GM18861 (cell line): ENCODE measurements around the gene ASGR1.
A peak's percentile ranks its signal among the peaks of the same experiment; 100 is the strongest.

Experiments
- ATAC-seq: cut with Tn5 transposase; IDR thresholded peaks from one replicate; pipeline ENCODE4 v1.9.1; 2021; ENCODE audit not compliant: unreplicated experiment

Gene ASGR1

GRCh38 chr17:7179317-7180254, at the start of gene ASGR1:
TSS of gene ASGR1 (minus strand) at chr17:7179370. CDS start at chr17:7178563, 807 bp downstream.
- ATAC-seq: no peak

- no peak for ATAC-seq
Measured at GRCh38 chr17:7228920-7229319, 49.8 kb upstream of the ASGR1 start.

DNA sequence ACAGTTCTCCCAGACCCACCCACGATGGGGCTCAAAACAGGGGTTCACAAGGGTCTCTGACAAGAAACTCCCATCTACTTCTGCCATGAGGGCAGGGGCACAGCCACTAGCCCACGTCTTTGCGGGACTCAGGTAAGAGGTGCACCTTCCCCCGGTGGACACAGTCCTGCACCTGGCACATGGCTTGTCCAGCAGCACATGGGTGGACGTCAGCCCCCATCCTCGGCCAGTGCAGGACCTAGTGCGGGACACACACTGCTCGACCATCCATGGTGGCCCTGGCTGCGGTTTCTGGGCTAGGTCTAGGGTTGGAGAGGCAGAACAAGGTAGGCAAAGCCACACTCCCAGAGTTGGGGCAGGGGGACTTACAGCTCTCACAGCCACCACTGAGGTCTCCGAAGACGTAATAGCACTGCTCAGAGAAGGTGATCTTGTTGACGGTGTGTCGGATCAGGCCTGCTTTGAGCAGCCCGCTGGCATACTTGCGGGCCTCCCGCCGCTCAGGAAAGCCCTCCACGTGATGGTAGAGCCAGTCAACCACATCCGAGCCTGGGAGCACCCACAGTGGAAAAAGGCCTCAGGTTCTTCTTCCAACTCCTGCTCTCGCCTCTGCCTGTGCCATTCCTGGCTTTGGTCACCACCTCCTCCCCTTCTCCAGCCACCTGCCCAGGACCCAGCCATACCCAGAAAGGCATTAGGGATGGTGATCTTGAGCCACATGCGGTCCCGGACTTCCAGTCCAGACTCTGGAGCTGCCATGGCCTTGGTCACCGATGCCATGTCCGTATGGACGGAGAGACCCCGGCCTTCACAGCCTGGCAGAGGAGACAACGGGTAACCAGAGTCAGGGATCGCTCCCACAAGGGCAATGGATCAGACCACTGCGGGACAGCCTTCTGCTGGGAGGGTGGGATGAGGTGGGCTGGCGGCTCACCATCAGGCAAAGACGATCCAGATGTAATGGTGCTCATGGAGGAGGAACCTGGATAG, 47.8 kb upstream of the ASGR1 start:
- ATAC-seq: no peak

- no peak for ATAC-seq
Measured at GRCh38 chr17:7225711-7226331, 46.7 kb upstream of the ASGR1 start.

- ATAC-seq: no peak
Measured at GRCh38 chr17:7224661-7225111, 45.5 kb upstream of the ASGR1 start.

DNA sequence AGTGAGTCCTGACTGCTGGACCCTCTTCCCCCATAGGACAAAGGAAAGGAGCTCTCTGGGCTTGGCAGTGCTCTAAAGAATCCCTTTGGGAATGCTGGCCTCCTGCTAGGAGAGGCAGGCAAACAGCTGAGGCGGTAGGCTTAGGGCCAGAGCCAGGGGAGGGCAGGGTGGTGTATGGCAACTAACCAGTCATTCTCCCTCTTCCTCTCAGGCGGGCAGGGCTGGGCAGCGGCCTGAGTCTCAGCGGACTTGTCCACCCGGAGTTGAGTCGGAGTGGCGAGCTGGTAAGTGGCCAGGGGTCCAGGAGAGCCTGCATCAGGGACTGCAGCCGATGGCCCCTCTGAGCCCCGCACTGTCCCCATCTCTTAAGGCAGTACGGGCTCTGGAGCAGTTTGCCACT, 44.9 kb upstream of the ASGR1 start:
- ATAC-seq: no peak

DNA sequence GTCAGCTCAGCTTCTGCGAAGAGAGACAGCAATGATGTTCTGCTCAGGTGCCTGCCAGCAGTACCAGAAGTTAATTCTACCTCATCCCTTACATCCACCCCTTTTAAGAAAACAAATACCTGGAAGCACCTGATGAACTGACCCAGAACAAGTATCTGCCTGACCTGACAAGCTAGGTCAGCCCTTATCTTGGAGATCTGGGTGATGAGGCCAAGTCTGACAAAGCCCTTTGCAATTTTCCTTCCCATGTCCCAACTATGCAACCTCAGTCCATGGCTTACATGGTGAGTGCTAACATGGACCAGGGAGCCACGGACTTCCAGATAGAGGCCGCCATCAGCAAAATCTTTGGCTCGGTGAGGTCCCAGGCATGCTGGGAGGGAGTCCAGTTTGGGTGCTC, 44.2 kb upstream of the ASGR1 start:
- no peak for ATAC-seq

DNA sequence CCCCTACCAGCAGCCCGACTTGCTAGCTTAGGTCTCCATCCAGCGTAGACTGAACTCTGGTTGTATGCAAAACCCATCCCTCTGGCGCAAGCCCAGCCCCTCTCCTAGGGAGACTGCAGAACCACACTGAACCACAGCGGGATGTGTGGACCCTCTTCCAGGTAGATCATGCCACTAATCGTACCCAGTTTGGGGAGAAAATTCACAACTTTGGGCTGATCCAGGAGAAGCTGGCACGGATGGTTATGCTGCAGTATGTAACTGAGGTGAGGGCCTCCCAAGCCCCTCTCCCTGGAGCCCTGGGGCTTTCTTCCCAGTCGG, 43.8 kb upstream of the ASGR1 start:
- no peak for ATAC-seq

- no peak for ATAC-seq
Measured at GRCh38 chr17:7222093-7222971, 43.2 kb upstream of the ASGR1 start.

DNA sequence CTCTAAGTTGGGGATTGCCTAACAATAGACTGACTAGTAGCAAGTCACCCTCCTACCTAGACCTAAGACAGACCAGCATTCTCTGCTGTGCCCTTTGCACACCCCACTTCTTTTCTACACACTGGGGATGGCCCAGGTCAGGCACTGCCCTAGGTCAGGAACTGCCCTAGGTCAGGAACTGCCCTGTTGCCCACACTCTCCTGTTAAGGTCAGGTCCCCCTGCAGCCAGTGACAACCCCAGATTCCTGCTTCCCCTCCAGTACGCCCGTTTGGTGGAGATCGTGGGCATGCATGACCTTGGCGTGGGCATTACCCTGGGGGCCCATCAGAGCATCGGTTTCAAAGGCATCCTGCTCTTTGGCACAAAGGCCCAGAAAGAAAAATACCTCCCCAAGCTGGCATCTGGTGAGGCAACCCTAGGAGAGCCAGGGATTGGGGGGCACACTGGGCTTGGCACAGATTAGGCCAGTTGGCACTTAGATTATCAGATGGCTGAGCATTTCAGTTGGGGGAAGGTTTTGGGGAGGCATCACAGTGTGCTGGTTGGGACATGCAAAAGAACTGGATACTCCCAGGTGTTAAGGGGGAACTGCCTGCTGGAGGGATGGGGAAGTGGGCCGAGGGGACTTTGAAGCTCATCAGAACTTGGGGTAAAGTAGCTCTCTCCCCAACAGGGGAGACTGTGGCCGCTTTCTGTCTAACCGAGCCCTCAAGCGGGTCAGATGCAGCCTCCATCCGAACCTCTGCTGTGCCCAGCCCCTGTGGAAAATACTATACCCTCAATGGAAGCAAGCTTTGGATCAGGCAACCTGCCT, 42.3 kb upstream of the ASGR1 start:
- no peak for ATAC-seq

DNA sequence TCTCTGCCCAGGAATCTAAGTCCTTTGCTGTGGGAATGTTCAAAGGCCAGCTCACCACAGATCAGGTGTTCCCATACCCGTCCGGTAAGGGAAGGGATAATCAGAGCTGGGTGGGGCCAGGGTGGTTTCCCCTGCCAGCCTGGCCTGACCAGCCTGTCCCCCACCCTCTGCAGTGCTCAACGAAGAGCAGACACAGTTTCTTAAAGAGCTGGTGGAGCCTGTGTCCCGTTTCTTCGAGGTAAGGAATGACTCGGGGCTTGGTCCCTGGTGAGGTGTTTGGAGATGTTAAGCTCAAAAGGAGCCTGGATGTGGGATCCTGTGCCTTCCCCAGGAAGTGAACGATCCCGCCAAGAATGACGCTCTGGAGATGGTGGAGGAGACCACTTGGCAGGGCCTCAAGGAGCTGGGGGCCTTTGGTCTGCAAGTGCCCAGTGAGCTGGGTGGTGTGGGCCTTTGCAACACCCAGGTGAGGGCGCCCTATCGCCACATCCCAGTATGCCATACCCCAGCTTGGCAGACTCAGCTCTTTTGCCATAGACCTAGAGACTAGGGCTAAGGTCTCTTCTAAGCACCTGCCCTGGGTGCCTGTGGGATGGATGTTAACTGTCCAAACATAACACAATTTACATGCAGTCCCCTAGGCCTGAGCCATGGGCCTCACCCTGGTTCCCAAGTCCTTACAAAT, 41.6 kb upstream of the ASGR1 start:
- ATAC-seq: no peak

DNA sequence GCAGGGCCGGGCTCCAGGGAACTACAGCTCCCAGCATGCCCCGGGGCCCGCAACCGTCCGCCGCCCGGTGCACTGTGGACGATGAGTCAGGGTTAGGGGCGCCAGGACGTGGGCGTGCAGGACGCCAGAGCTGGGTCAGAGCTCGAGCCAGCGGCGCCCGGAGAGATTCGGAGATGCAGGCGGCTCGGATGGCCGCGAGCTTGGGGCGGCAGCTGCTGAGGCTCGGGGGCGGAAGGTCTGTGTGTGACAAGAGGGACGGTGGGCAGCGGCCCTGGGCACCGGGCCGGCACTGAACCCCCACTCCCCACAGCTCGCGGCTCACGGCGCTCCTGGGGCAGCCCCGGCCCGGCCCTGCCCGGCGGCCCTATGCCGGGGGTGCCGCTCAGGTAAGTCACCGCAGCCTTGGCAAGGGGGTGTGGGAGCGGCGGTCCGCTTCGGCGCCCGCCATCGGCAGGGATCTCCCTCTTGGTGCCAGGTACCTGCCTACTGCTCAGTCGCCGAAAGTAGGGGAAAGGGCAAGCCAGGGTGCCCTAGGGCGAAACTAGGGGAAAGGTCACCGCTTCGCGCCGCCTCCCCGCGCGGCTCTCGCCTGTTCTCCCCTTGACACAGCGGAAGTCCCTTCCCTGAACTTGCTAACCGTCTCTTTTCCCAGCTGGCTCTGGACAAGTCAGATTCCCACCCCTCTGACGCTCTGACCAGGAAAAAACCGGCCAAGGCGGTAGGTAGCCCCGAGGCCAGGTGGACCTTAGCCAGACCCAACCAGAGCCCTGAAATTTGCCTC, 40.8 kb upstream of the ASGR1 start, which contains the start of the genes ACADVL and DLG4:
Gene ACADVL, plus strand, starts transcription at position 127 of the 781 bp plus-strand sequence. Its CDS starts 47 bp downstream, at position 174.
Gene DLG4, minus strand, starts transcription at position 25 of the 781 bp plus-strand sequence.
- ATAC-seq: peak; percentile 40

GRCh38 chr17:7219229-7219811, 40.1 kb upstream of the ASGR1 start:
- no peak for ATAC-seq

DNA sequence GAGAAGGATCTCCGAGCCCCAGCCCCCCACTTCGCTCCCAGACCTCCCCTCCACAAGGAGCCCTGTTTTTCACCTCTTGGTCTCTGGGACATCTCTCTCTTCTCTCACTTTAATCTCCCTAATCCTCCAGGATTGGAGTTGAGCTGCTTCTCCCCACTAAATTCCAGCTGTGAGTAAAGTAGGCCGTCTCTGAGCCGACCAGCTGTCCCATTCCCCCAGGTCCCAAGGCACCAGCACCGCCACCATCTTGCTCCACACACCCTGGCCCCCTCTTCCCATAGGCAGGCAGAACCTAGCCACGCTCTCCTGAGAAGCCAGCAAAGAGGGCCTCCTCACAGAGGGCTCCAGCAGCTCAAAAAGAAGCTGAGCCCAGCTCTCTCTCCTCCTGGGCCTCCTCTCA, 39.6 kb upstream of the ASGR1 start:
- no peak for ATAC-seq

- no peak for ATAC-seq
Measured at GRCh38 chr17:7218166-7218565, 39.0 kb upstream of the ASGR1 start.

GRCh38 chr17:7217113-7217987, 38.2 kb upstream of the ASGR1 start:
- no peak for ATAC-seq
